CD4-positive, CD25-positive, alpha-beta regulatory T cell (primary cell): ENCODE data around the gene C11orf91. TPM values are rescaled to one million over a fixed set of nuclear protein-coding genes. Genes with fewer than 3 reads are reported as not detected.

Experiments used
- polyA plus RNA-seq, 4 donors: library from polyadenylated mRNA; unstranded; fragments of 300-500 nt; fragmentation: Illumina TruSeq; gene quantifications; one replicate each; pipeline ENCODE4 v1.2.3, GENCODE V29; 2021
- total RNA-seq: library from RNA; stranded (reverse); gene quantifications from one replicate; pipeline ENCODE4 v1.2.3, GENCODE V29; 2022

The C11orf91 gene
- total and polyA plus RNA-seq, 5 donors from 2014 or later, result not detected

Other genes with a start within 250 kb of the C11orf91 start
- gene CD59, start 35.6 kb upstream of the C11orf91 start, total RNA-seq, result 80.3 TPM
- gene CD59, start 35.6 kb upstream of the C11orf91 start, polyA plus RNA-seq, result 100 to 1,000 TPM; 180 to 388 (median 223) TPM
- 56.7 TPM for gene FBXO3, start 73.7 kb upstream of the C11orf91 start, total RNA-seq
- 10 to 100 TPM; 48.6 to 57.5 (median 55.7) TPM for gene FBXO3, start 73.7 kb upstream of the C11orf91 start, polyA plus RNA-seq
- gene LMO2, start 191.2 kb upstream of the C11orf91 start, total RNA-seq, result 1.9 TPM
- under 1 TPM in 1 of 4 donors, not detected in 3; 0.13 TPM for gene LMO2, start 191.2 kb upstream of the C11orf91 start, polyA plus RNA-seq